ENCODE data around the gene BRD2. TPM values are rescaled to one million over a fixed set of nuclear protein-coding genes. Genes with fewer than 3 reads are reported as not detected.

The BRD2 gene
- total RNA-seq, 1 donor from 2014 or later: 140 TPM

DNA sequence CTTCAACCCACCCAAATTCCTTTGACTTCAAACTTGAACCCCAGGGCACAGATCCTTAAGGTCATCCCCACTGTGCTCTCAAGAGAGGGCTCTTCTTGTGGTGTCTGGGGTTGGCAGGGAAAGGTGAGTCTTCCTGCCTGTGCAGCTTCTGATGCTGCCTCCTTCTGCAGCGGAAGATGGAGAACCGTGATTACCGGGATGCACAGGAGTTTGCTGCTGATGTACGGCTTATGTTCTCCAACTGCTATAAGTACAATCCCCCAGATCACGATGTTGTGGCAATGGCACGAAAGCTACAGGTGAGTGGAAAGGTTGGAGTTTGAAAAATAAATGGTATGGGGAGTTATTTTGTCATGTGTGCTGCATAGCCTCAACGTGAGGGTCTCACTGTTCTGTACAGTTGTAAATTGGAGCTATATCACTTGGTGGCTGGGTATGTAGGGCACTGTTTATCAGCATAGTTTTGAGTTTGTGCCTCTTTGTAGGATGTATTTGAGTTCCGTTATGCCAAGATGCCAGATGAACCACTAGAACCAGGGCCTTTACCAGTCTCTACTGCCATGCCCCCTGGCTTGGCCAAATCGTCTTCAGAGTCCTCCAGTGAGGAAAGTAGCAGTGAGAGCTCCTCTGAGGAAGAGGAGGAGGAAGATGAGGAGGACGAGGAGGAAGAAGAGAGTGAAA lies 9.0 kb downstream of the BRD2 start:
- DNase-seq (ENCODE audit: low read depth): no peak
- H3K4me3 ChIP-seq (ENCODE audit: low read depth, low read length): no peak overlapping the region
- TF ChIP-seq, protein P1, sequence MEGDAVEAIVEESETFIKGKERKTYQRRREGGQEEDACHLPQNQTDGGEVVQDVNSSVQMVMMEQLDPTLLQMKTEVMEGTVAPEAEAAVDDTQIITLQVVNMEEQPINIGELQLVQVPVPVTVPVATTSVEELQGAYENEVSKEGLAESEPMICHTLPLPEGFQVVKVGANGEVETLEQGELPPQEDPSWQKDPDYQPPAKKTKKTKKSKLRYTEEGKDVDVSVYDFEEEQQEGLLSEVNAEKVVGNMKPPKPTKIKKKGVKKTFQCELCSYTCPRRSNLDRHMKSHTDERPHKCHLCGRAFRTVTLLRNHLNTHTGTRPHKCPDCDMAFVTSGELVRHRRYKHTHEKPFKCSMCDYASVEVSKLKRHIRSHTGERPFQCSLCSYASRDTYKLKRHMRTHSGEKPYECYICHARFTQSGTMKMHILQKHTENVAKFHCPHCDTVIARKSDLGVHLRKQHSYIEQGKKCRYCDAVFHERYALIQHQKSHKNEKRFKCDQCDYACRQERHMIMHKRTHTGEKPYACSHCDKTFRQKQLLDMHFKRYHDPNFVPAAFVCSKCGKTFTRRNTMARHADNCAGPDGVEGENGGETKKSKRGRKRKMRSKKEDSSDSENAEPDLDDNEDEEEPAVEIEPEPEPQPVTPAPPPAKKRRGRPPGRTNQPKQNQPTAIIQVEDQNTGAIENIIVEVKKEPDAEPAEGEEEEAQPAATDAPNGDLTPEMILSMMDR (conservative IDR thresholded peaks at IDR 0.05; ENCODE audit: low read depth, low read length): no peak

DNA sequence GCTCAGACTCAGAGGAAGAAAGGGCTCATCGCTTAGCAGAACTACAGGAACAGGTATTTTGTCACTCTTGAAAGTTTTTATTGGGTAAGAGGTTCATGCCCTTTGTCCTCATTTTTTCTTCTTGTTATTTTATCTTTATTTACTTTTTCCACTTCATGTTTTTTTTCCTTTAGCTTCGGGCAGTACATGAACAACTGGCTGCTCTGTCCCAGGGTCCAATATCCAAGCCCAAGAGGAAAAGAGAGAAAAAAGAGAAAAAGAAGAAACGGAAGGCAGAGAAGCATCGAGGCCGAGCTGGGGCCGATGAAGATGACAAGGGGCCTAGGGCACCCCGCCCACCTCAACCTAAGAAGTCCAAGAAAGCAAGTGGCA lies 9.5 kb downstream of the BRD2 start:
- TF ChIP-seq, protein P1 (conservative IDR thresholded peaks at IDR 0.05; ENCODE audit: low read depth, low read length): no peak
- H3K4me3 ChIP-seq (ENCODE audit: low read depth, low read length): no peak overlapping the region
- no peak for DNase-seq (ENCODE audit: low read depth)

DNA sequence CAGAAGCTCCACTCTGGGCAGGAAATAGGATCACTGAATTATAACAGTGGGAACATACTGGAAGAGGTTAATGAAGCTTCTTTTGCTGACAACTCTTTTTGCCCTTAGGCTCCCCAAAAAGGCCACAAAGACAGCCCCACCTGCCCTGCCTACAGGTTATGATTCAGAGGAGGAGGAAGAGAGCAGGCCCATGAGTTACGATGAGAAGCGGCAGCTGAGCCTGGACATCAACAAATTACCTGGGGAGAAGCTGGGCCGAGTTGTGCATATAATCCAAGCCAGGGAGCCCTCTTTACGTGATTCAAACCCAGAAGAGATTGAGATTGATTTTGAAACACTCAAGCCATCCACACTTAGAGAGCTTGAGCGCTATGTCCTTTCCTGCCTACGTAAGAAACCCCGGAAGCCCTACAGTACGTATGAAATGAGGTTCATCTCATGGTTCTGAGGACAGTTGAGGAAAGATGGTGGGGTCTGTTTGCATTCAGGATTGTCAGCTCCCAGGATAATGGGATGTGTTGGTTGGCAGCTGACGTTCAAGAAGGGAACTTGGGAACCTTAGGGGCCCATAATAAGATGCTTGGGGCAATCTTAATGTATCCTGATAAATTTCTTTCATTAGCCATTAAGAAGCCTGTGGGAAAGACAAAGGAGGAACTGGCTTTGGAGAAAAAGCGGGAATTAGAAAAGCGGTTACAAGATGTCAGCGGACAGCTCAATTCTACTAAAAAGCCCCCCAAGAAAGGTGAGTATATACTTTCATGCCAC lies 11.5 kb downstream of the BRD2 start:
- no peak overlapping the region for H3K4me3 ChIP-seq (ENCODE audit: low read depth, low read length)
- no peak for DNase-seq (ENCODE audit: low read depth)
- TF ChIP-seq, protein P1 (conservative IDR thresholded peaks at IDR 0.05; ENCODE audit: low read depth, low read length): no peak

DNA sequence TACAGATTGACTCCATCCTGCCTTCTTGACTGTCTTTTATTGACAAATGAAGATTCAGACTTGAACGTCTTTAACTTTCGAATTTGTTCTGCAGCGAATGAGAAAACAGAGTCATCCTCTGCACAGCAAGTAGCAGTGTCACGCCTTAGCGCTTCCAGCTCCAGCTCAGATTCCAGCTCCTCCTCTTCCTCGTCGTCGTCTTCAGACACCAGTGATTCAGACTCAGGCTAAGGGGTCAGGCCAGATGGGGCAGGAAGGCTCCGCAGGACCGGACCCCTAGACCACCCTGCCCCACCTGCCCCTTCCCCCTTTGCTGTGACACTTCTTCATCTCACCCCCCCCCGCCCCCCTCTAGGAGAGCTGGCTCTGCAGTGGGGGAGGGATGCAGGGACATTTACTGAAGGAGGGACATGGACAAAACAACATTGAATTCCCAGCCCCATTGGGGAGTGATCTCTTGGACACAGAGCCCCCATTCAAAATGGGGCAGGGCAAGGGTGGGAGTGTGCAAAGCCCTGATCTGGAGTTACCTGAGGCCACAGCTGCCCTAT lies 12.2 kb downstream of the BRD2 start:
- no peak for DNase-seq (ENCODE audit: low read depth)
- TF ChIP-seq, protein P1 (conservative IDR thresholded peaks at IDR 0.05; ENCODE audit: low read depth, low read length): no peak
- no peak overlapping the region for H3K4me3 ChIP-seq (ENCODE audit: low read depth, low read length)

DNA sequence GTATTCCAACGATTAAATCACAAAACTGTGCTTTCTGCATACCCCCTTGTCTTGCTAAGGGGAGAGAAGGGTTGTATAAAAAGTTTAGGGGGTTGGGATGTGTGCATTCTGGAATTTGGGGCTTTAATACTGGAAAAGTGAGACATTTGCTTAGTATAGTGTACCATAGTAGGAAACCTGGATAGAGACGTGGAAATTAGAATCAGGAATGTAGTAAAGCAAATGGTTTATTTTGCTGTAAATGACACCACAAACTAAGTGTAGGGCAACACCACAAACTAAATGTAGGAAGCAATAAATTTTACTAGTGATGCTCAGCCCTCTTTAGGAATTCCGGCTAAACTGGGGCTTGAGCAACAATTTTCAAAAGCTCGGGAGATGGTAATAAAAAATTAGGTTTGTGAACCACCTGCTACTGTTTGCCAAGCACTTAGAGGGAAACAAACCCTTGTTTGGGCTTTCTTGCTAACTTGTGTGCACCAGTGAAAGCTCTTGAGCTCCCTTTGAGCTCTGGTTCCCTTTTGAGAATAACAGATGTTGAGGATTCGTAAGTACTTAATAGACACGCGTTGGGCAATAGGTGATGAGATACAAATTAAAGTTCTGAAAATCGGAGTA lies 13.8 kb downstream of the BRD2 start:
- TF ChIP-seq, protein P1 (conservative IDR thresholded peaks at IDR 0.05; ENCODE audit: low read depth, low read length): no peak
- H3K4me3 ChIP-seq (ENCODE audit: low read depth, low read length): no peak overlapping the region
- no peak for DNase-seq (ENCODE audit: low read depth)

DNA sequence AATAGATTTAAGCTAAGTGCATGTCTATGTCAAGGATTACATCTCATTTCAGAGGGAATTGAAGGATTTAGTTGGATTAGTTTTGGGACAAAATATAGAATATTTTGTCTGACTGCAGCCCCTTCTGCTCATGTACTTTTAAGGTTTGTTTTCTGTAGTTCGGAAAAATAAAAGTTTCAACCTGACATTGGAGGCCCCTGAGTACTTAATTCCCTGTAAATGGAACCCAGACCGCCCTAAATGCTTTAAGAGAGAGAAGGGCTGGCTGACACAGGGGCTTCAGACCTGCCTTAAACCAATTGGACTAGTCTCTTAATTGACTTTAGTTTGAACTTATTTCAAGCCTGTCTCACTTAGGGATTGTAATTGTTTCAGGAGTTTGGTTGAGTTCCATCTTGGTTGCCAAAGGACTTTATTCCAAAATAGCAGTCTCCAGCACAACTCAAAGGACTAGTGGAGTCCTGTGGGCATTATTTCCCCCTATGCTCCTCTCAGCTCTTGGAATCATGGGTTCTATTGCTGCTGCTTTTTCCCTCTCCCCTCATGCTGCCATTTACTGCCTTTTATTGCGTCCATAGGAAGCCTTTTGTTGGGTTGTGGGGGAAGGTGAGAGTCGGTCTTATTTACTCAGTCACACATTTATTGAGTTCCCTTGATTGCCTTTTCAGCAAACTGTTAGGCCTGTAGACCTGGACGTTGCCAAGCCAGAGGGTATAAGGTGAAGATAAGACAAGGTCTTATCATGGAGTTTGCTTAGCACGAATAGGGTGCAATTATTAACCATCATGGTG lies 14.5 kb downstream of the BRD2 start:
- TF ChIP-seq, protein P1 (conservative IDR thresholded peaks at IDR 0.05; ENCODE audit: low read depth, low read length): no peak
- DNase-seq (ENCODE audit: low read depth): no peak
- H3K4me3 ChIP-seq (ENCODE audit: low read depth, low read length): no peak overlapping the region
